HepG2 (cell line): ENCODE data around the gene MUL1. TPM values are rescaled to one million over a fixed set of nuclear protein-coding genes. Genes with fewer than 3 reads are reported as not detected.

Experiments
- CHD4 ChIP-seq: fragments of 200-600 bp; sonication (generic); IDR thresholded peaks from 2 replicates; pipeline ENCODE4 v1.7.0; 2017; ENCODE audit warnings: mild to moderate bottlenecking, low read length, borderline replicate concordance
- CSRNP2 ChIP-seq: sonication (generic); formaldehyde crosslinking; conservative IDR thresholded peaks from 2 replicates; pipeline ENCODE4 v1.8.0; 2022; ENCODE audit warnings: low read depth, missing genetic modification reagents
- EHMT2 ChIP-seq: fragments of 200-600 bp; sonication (generic); IDR thresholded peaks from 2 replicates; pipeline ENCODE4 v1.7.0; 2017; ENCODE audit warnings: antibody characterized with exemption, low read depth, low read length, borderline replicate concordance
- FLYWCH1 ChIP-seq: sonication (generic); formaldehyde crosslinking; IDR thresholded peaks from 2 replicates; pipeline ENCODE4 v1.8.1; 2023; ENCODE audit warnings: mild to moderate bottlenecking, missing genetic modification reagents
- GMEB1 ChIP-seq: sonication (generic); formaldehyde crosslinking; IDR thresholded peaks from 2 replicates; pipeline ENCODE4 v1.5.1; 2020; ENCODE audit warnings: missing genetic modification reagents, mild to moderate bottlenecking, borderline replicate concordance
- GZF1 ChIP-seq: sonication (generic); formaldehyde crosslinking; IDR thresholded peaks from 2 replicates; pipeline ENCODE4 v1.5.1; 2020; ENCODE audit warnings: mild to moderate bottlenecking, missing genetic modification reagents
- HHEX ChIP-seq: IDR thresholded peaks from 2 replicates; pipeline ENCODE4 v1.6.1; 2016; ENCODE audit warnings: control low read depth
- HOXA3 ChIP-seq: sonication (generic); formaldehyde crosslinking; IDR thresholded peaks from 2 replicates; pipeline ENCODE4 v1.5.0; 2020; ENCODE audit warnings: missing genetic modification reagents
- MED13 ChIP-seq: sonication (generic); formaldehyde crosslinking; IDR thresholded peaks from 2 replicates; pipeline ENCODE4 v1.5.0; 2020; ENCODE audit warnings: missing genetic modification reagents
- MIXL1 ChIP-seq: IDR thresholded peaks from 2 replicates; pipeline ENCODE4 v1.6.1; 2016
- RNF219 ChIP-seq: sonication (generic); formaldehyde crosslinking; IDR thresholded peaks from 2 replicates; pipeline ENCODE4 v1.5.0; 2020; ENCODE audit warnings: mild to moderate bottlenecking, missing genetic modification reagents
- TSC22D2 ChIP-seq: sonication (generic); formaldehyde crosslinking; IDR thresholded peaks from 2 replicates; pipeline ENCODE4 v1.5.1; 2020; ENCODE audit warnings: missing genetic modification reagents, mild to moderate bottlenecking, borderline replicate concordance
- ZBTB7B ChIP-seq: sonication (generic); formaldehyde crosslinking; IDR thresholded peaks from 2 replicates; pipeline ENCODE4 v1.4.0; 2020; ENCODE audit warnings: missing genetic modification reagents
- ZNF34 ChIP-seq: sonication (generic); formaldehyde crosslinking; IDR thresholded peaks from 2 replicates; pipeline ENCODE4 v1.4.0; 2020; ENCODE audit warnings: mild to moderate bottlenecking, missing genetic modification reagents, borderline replicate concordance
- ZNF629 ChIP-seq: sonication (generic); formaldehyde crosslinking; conservative IDR thresholded peaks from 2 replicates; pipeline ENCODE4 v1.5.0; 2020; ENCODE audit warnings: missing genetic modification reagents
- ZNF850 ChIP-seq: sonication (generic); formaldehyde crosslinking; conservative IDR thresholded peaks from 2 replicates; pipeline ENCODE4 v1.9.0; 2021; ENCODE audit warnings: mild to moderate bottlenecking, missing genetic modification reagents
- ZSCAN29 ChIP-seq: sonication (generic); formaldehyde crosslinking; conservative IDR thresholded peaks from 2 replicates; pipeline ENCODE4 v1.4.0; 2020; ENCODE audit warnings: mild to moderate bottlenecking, missing genetic modification reagents
- polyA plus RNA-seq, 8 experiments: library from polyadenylated mRNA; depleted of rRNA in 3 of 8; stranded (reverse) in 7 of 8; unstranded in 1 of 8; fragments of >200 nt; fragmentation: Illumina TruSeq in 4 of 8; extraction: Trizol in 4 of 8; gene quantifications; 2 replicates each; pipeline versions ENCODE4 v1.2.1 to v1.2.3, GENCODE V29; 2011 to 2016; ENCODE audit warnings: low read depth in 4 of 8, missing spikeins in 1 of 8, mixed read lengths in 1 of 8; ENCODE audit not compliant: insufficient read depth in 1 of 8
- total RNA-seq, 5 experiments: library from RNA; depleted of rRNA; stranded (reverse); fragments of >200 nt; fragmentation: Illumina TruSeq; extraction: Trizol; gene quantifications; 2 replicates each; pipeline ENCODE4 v1.2.3, GENCODE V29; 2016; ENCODE audit warnings: low read depth in 1 of 5
- TF ChIP-seq, protein P1 (sequence below): sonication (generic); formaldehyde crosslinking; IDR thresholded peaks from 2 replicates; pipeline ENCODE4 v1.5.0; 2020; ENCODE audit warnings: missing genetic modification reagents
- TF ChIP-seq, protein P2 (sequence below): conservative IDR thresholded peaks from 2 replicates; pipeline ENCODE4 v1.6.1; 2018; ENCODE audit warnings: missing genetic modification reagents

The MUL1 gene
- total and polyA plus RNA-seq, 2 of the 13 experiments (the other 11 are each of a cell fraction or from before 2014, with no cell fraction given), result 21.5 to 26.5 TPM

DNA sequence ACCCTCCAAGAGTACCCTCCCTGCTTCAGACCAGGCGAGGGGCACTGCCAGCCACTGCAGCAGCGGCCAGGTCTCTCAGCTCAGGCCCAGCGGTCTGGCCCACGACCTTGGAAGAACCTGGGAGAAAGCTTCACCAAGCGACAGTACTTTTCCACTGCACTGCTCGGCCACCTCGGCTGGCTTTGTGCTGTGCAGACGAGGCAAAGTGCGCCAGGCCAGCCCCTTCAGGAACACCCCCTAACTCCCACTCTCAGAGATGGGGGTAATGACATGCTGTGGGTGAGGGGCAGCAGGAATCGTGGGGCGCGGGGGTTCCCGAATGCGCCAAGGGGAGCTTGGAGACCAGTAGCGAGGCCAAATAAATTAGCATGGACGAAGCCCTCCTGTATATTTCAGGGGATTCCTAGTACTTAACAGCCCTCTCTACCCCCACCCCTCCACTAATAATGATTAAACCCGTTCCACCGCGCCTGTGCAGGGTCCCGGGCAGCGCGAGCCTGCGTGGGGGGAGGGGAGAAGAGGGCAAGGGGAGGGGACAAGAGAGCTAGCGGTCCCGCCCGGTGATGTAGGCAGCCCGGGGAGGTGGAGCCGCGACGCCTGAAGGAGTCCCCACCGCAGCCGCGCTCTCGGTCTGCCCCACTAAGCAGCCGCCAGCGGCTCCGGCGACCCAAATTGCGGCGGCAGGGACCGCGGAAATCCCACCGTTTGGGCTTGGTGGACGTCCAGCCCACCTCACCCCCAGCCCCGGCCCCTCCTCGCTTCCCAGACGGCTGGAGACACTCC, 44.2 kb upstream of the MUL1 start, which contains the start of gene FAM43B (continued):
- TF ChIP-seq ZNF850 (CRISPR knock-in tag) (no peak), TSC22D2 (no peak), EHMT2 (no peak), ZNF629 (no peak), HOXA3 (CRISPR knock-in tag) (peak; percentile 60; the same call in 1 of the 2 replicates), MIXL1 (CRISPR knock-in tag) (peak; percentile 51; the same call in 1 of the 2 replicates), HHEX (no peak), GZF1 (CRISPR knock-in tag) (no peak), MED13 (0 out of 2 replicates have a peak, but pooled peaks have one; percentile 53), CHD4 (no peak; the same call in 1 of the 2 replicates), ZSCAN29 (0 out of 2 replicates have a peak, but pooled peaks have one; percentile 69), ZBTB7B (CRISPR knock-in tag) (no peak; the same call in 1 of the 2 replicates), FLYWCH1 (CRISPR knock-in tag) (no peak), ZNF34 (CRISPR knock-in tag) (no peak), CSRNP2 (CRISPR knock-in tag) (no peak), GMEB1 (CRISPR knock-in tag) (peak; percentile 69), RNF219 (no peak)
- TF ChIP-seq, protein P1, sequence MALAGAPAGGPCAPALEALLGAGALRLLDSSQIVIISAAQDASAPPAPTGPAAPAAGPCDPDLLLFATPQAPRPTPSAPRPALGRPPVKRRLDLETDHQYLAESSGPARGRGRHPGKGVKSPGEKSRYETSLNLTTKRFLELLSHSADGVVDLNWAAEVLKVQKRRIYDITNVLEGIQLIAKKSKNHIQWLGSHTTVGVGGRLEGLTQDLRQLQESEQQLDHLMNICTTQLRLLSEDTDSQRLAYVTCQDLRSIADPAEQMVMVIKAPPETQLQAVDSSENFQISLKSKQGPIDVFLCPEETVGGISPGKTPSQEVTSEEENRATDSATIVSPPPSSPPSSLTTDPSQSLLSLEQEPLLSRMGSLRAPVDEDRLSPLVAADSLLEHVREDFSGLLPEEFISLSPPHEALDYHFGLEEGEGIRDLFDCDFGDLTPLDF (CRISPR knock-in tag), result peak; percentile 56; the same call in 1 of the 2 replicates
- TF ChIP-seq, protein P2, sequence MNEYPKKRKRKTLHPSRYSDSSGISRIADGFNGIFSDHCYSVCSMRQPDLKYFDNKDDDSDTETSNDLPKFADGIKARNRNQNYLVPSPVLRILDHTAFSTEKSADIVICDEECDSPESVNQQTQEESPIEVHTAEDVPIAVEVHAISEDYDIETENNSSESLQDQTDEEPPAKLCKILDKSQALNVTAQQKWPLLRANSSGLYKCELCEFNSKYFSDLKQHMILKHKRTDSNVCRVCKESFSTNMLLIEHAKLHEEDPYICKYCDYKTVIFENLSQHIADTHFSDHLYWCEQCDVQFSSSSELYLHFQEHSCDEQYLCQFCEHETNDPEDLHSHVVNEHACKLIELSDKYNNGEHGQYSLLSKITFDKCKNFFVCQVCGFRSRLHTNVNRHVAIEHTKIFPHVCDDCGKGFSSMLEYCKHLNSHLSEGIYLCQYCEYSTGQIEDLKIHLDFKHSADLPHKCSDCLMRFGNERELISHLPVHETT (CRISPR knock-in tag), result no peak; the same call in 1 of the 2 replicates
